K562 (cell line): ENCODE results near the gene FARSA. TPM values are rescaled to one million over a fixed set of nuclear protein-coding genes. Genes with fewer than 3 reads are reported as not detected.

ENCODE experiments used
- HNRNPLL ChIP-seq: fragments of 200-400 bp; formaldehyde crosslinking; IDR thresholded peaks from 2 replicates; pipeline ENCODE4 v1.6.1; 2017; ENCODE audit warnings: low read length, low read depth, mild to moderate bottlenecking; ENCODE audit not compliant: poor library complexity, severe bottlenecking
- SIN3A ChIP-seq, 2 experiments: fragments of 150-350 bp in 1 of 2; IDR thresholded peaks; 2 replicates each; pipeline ENCODE4 v1.6.1; 2011 to 2016; ENCODE audit warnings: borderline replicate concordance in 2 of 2, low read depth in 2 of 2, low read length in 2 of 2, mild to moderate bottlenecking in 2 of 2, moderate library complexity in 2 of 2; ENCODE audit not compliant: control insufficient read depth in 1 of 2
- SOX6 ChIP-seq: fragments of 450-650 bp; IDR thresholded peaks from 2 replicates; pipeline ENCODE4 v1.6.1; 2014; ENCODE audit warnings: mild to moderate bottlenecking
- ZNF431 ChIP-seq: sonication (generic); formaldehyde crosslinking; IDR thresholded peaks from 2 replicates; pipeline ENCODE4 v1.8.0; 2022; ENCODE audit warnings: mild to moderate bottlenecking, missing genetic modification reagents
- ZNF76 ChIP-seq: fragments of 250-450 bp; sonication (Bioruptor Pico); IDR thresholded peaks from 2 replicates; pipeline ENCODE4 v1.4.0; 2020; ENCODE audit warnings: mild to moderate bottlenecking, moderate library complexity, borderline replicate concordance
- polyA plus RNA-seq, 8 experiments: library from polyadenylated mRNA; depleted of rRNA in 4 of 8; stranded (reverse) in 5 of 8; unstranded in 3 of 8; fragments of >200 nt; fragmentation: Nextera tagmentation in 2 of 8; fragmentation: Illumina TruSeq in 1 of 8; extraction: Ambion mirVana in 2 of 8; extraction: Trizol in 1 of 8; gene quantifications; 2 replicates each; pipeline versions ENCODE4 v1.2.1 to v1.2.3, GENCODE V29; 2011 to 2014; ENCODE audit warnings: inconsistent platforms in 1 of 8, missing spikeins in 1 of 8
- total RNA-seq, 7 experiments: library from RNA; depleted of rRNA in 6 of 7; stranded (reverse); fragments of >200 nt in 6 of 7; fragmentation: Illumina TruSeq in 2 of 7; extraction: Trizol in 2 of 7; gene quantifications; 2 replicates each; pipeline versions ENCODE4 v1.2.1 to v1.2.3, GENCODE V29; 2011 to 2021; ENCODE audit warnings: low replicate concordance in 1 of 7
- TF ChIP-seq, protein P1 (sequence below): sonication (generic); formaldehyde crosslinking; IDR thresholded peaks from 2 replicates; pipeline ENCODE4 v1.8.0; 2022; ENCODE audit warnings: mild to moderate bottlenecking, missing genetic modification reagents
- TF ChIP-seq, protein P2 (sequence below), 2 experiments: fragments of 450-650 bp; IDR thresholded peaks; 2 replicates each; pipeline ENCODE4 v1.6.1; 2016; ENCODE audit warnings: mild to moderate bottlenecking in 2 of 2, borderline replicate concordance in 1 of 2, low read depth in 1 of 2, moderate library complexity in 1 of 2
- TF ChIP-seq, protein P3 (sequence below): fragments of 250-450 bp; sonication (Bioruptor Pico); IDR thresholded peaks from 2 replicates; pipeline ENCODE4 v1.9.0; 2021; ENCODE audit warnings: mild to moderate bottlenecking
- TF ChIP-seq, protein P4 (sequence below): fragments of 450-650 bp; IDR thresholded peaks from 2 replicates; pipeline ENCODE4 v1.6.1; 2016; ENCODE audit warnings: antibody characterized with exemption

Gene FARSA
- total and polyA plus RNA-seq, 9 of the 15 experiments (the other 6 are each of a cell fraction or from before 2014, with no cell fraction given), result 25.2 to 237 (median 89.6) TPM

DNA sequence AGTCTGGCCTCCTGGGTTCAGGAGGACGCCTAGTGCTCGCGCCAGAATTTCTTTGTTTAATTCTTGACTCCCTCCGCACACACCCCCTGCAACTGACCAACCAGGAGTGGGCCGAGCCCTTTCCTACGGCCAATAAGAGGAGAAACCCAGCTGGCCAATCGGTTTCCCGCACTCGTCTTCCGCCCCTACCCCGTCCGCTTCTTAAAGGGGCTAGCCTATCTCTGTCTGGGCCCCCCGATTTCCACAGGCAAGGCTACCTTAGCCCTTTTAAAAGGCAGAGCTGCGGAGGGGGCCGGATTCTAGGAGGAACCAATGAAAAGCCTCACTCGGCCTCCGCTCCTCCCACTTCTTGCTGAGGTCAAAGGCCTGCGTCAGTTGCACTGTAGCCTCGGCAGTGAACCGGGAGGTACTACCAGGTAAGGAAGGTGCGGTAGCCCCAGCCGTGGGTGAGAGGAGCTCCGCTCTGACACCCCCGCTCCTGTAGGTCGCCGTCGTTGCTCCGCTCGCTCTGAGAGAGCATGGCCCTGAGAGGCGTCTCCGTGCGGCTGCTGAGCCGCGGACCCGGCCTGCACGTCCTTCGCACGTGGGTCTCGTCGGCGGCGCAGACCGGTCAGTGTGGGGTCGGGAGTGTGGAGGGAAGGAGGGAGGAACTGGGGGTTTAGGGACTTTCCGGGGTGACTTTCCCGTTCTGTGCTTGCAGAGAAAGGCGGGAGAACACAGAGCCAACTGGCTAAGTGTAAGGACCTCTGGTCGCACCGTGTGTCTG, 42.5 kb downstream of the FARSA start, which contains the start of gene GCDH (continued):
- TF ChIP-seq, protein P1, sequence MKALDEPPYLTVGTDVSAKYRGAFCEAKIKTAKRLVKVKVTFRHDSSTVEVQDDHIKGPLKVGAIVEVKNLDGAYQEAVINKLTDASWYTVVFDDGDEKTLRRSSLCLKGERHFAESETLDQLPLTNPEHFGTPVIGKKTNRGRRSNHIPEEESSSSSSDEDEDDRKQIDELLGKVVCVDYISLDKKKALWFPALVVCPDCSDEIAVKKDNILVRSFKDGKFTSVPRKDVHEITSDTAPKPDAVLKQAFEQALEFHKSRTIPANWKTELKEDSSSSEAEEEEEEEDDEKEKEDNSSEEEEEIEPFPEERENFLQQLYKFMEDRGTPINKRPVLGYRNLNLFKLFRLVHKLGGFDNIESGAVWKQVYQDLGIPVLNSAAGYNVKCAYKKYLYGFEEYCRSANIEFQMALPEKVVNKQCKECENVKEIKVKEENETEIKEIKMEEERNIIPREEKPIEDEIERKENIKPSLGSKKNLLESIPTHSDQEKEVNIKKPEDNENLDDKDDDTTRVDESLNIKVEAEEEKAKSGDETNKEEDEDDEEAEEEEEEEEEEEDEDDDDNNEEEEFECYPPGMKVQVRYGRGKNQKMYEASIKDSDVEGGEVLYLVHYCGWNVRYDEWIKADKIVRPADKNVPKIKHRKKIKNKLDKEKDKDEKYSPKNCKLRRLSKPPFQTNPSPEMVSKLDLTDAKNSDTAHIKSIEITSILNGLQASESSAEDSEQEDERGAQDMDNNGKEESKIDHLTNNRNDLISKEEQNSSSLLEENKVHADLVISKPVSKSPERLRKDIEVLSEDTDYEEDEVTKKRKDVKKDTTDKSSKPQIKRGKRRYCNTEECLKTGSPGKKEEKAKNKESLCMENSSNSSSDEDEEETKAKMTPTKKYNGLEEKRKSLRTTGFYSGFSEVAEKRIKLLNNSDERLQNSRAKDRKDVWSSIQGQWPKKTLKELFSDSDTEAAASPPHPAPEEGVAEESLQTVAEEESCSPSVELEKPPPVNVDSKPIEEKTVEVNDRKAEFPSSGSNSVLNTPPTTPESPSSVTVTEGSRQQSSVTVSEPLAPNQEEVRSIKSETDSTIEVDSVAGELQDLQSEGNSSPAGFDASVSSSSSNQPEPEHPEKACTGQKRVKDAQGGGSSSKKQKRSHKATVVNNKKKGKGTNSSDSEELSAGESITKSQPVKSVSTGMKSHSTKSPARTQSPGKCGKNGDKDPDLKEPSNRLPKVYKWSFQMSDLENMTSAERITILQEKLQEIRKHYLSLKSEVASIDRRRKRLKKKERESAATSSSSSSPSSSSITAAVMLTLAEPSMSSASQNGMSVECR (CRISPR knock-in tag), result peak; percentile 99
- TF ChIP-seq, protein P2, sequence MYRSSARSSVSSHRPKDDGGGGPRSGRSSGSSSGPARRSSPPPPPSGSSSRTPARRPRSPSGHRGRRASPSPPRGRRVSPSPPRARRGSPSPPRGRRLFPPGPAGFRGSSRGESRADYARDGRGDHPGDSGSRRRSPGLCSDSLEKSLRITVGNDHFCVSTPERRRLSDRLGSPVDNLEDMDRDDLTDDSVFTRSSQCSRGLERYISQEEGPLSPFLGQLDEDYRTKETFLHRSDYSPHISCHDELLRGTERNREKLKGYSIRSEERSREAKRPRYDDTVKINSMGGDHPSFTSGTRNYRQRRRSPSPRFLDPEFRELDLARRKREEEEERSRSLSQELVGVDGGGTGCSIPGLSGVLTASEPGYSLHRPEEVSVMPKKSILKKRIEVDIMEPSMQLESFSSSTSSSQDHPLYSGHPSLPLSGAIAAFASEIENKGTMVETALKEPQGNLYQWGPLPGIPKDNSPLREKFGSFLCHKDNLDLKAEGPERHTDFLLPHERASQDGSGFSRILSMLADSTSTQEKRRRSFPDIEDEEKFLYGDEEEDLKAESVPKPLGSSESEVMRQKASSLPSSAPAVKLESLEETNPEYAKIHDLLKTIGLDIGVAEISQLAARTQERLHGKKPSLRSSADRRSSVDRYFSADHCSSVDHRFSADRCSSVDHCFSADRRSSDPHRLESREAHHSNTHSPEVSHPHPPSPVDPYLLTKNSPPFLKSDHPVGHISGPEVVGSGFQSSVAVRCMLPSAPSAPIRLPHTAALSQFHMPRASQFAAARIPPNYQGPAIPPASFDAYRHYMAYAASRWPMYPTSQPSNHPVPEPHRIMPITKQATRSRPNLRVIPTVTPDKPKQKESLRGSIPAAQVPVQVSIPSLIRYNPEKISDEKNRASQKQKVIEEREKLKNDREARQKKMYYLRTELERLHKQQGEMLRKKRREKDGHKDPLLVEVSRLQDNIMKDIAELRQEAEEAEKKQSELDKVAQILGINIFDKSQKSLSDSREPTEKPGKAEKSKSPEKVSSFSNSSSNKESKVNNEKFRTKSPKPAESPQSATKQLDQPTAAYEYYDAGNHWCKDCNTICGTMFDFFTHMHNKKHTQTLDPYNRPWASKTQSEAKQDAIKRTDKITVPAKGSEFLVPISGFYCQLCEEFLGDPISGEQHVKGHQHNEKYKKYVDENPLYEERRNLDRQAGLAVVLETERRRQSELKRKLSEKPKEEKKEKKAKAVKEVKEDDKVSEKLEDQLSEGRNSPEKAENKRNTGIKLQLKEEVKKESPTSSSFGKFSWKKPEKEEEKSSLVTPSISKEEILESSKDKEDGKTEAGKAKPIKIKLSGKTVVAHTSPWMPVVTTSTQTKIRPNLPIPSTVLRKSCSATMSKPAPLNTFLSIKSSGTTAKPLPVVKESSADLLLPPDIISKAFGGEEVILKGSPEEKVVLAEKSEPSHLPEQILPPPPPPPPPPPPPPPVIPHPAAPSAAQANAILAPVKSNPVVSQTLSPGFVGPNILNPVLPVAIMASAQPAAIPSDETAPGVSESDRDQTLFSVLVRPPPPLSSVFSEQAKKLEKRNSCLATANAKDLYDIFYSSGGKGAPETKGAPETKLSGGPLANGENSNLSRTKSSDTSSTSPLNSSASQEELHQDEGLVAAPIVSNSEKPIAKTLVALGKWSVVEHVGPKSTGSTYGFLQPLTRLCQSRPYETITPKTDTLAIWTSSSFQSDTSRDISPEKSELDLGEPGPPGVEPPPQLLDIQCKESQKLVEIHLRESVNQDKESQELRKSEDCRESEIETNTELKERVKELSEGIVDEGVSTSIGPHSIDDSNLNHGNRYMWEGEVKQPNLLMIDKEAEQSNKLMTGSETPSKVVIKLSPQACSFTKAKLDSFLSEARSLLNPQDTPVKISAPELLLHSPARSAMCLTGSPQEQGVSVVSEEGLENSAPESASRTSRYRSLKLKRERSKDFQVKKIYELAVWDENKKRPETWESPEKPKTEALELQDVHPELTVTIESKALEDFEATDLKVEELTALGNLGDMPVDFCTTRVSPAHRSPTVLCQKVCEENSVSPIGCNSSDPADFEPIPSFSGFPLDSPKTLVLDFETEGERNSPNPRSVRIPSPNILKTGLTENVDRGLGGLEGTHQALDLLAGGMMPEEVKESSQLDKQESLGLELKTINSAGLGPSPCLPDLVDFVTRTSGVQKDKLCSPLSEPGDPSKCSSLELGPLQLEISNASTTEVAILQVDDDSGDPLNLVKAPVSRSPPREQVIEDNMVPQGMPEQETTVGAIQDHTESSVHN (IDR thresholded peaks at IDR 0.05; ENCODE audit: borderline replicate concordance in 1 of 2, low read depth in 1 of 2), result peak in 1 of 2 experiments; percentile 96; a peak in 2 of 4 replicates
- TF ChIP-seq ZNF431, result peak; percentile 70; the same call in 1 of the 2 replicates
- TF ChIP-seq, protein P3, sequence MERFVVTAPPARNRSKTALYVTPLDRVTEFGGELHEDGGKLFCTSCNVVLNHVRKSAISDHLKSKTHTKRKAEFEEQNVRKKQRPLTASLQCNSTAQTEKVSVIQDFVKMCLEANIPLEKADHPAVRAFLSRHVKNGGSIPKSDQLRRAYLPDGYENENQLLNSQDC, result no peak
- TF ChIP-seq ZNF76, result no peak
- TF ChIP-seq SIN3A (IDR thresholded peaks at IDR 0.05; ENCODE audit: borderline replicate concordance in 2 of 2, control insufficient read depth in 1 of 2, low read depth in 2 of 2, low read length in 2 of 2), result peak; percentile 92; a peak in 3 of 4 replicates
- TF ChIP-seq SOX6, result 0 out of 2 replicates have a peak, but pooled peaks have one; percentile 24
- TF ChIP-seq HNRNPLL, result peak; percentile 68
- TF ChIP-seq, protein P4, sequence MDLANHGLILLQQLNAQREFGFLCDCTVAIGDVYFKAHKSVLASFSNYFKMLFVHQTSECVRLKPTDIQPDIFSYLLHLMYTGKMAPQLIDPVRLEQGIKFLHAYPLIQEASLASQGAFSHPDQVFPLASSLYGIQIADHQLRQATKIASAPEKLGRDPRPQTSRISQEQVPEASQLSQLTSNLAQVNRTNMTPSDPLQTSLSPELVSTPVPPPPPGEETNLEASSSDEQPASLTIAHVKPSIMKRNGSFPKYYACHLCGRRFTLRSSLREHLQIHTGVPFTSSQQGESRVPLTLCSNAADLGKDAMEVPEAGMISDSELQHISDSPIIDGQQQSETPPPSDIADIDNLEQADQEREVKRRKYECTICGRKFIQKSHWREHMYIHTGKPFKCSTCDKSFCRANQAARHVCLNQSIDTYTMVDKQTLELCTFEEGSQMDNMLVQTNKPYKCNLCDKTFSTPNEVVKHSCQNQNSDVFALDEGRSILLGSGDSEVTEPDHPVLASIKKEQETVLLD, result 0 out of 2 replicates have a peak, but pooled peaks have one; percentile 21
